HepG2 (cell line): ENCODE data around the gene GPR4. TPM values are rescaled to one million over a fixed set of nuclear protein-coding genes. Genes with fewer than 3 reads are reported as not detected.

Source experiments
- MAZ ChIP-seq, 2 experiments: sonication (generic) in 1 of 2; formaldehyde crosslinking in 1 of 2; IDR thresholded peaks; 2 replicates each; pipeline versions ENCODE4 v1.5.0 to v1.6.1; 2012 to 2020; ENCODE audit warnings: low read depth in 2 of 2, mild to moderate bottlenecking in 2 of 2, borderline replicate concordance in 1 of 2, improper control_type of control experiment in 1 of 2, low read length in 1 of 2, missing genetic modification reagents in 1 of 2, moderate library complexity in 1 of 2
- TRIM24 ChIP-seq: sonication (generic); formaldehyde crosslinking; IDR thresholded peaks from 2 replicates; pipeline ENCODE4 v1.8.0; 2022; ENCODE audit warnings: mild to moderate bottlenecking, missing genetic modification reagents
- ZBTB21 ChIP-seq: sonication (generic); formaldehyde crosslinking; IDR thresholded peaks from 2 replicates; pipeline ENCODE4 v1.4.0; 2020; ENCODE audit warnings: missing genetic modification reagents
- ZC3H13 ChIP-seq: sonication (generic); formaldehyde crosslinking; IDR thresholded peaks from 2 replicates; pipeline ENCODE4 v1.8.1; 2023; ENCODE audit warnings: mild to moderate bottlenecking, missing genetic modification reagents, moderate library complexity
- ZNF782 ChIP-seq: sonication (generic); formaldehyde crosslinking; IDR thresholded peaks from 2 replicates; pipeline ENCODE4 v1.4.0; 2020; ENCODE audit warnings: missing genetic modification reagents, mild to moderate bottlenecking, borderline replicate concordance
- polyA plus RNA-seq, 8 experiments: library from polyadenylated mRNA; depleted of rRNA in 3 of 8; stranded (reverse) in 7 of 8; unstranded in 1 of 8; fragments of >200 nt; fragmentation: Illumina TruSeq in 4 of 8; extraction: Trizol in 4 of 8; gene quantifications; 2 replicates each; pipeline versions ENCODE4 v1.2.1 to v1.2.3, GENCODE V29; 2011 to 2016; ENCODE audit warnings: low read depth in 4 of 8, missing spikeins in 1 of 8, mixed read lengths in 1 of 8; ENCODE audit not compliant: insufficient read depth in 1 of 8
- total RNA-seq, 5 experiments: library from RNA; depleted of rRNA; stranded (reverse); fragments of >200 nt; fragmentation: Illumina TruSeq; extraction: Trizol; gene quantifications; 2 replicates each; pipeline ENCODE4 v1.2.3, GENCODE V29; 2016; ENCODE audit warnings: low read depth in 1 of 5
- TF ChIP-seq, protein P1 (sequence below): sonication (generic); formaldehyde crosslinking; IDR thresholded peaks from 2 replicates; pipeline ENCODE4 v1.9.0; 2021; ENCODE audit warnings: mild to moderate bottlenecking, missing genetic modification reagents
- TF ChIP-seq, protein P2 (sequence below): sonication (generic); formaldehyde crosslinking; IDR thresholded peaks from 2 replicates; pipeline ENCODE4 v1.4.0; 2020; ENCODE audit warnings: missing genetic modification reagents
- TF ChIP-seq, protein P3 (sequence below): sonication (generic); formaldehyde crosslinking; conservative IDR thresholded peaks from 2 replicates; pipeline ENCODE4 v1.8.0; 2022; ENCODE audit warnings: missing genetic modification reagents

Gene GPR4
- total and polyA plus RNA-seq, 2 of the 13 experiments (the other 11 are each of a cell fraction or from before 2014, with no cell fraction given) = 0.15 TPM; not detected in 1

DNA sequence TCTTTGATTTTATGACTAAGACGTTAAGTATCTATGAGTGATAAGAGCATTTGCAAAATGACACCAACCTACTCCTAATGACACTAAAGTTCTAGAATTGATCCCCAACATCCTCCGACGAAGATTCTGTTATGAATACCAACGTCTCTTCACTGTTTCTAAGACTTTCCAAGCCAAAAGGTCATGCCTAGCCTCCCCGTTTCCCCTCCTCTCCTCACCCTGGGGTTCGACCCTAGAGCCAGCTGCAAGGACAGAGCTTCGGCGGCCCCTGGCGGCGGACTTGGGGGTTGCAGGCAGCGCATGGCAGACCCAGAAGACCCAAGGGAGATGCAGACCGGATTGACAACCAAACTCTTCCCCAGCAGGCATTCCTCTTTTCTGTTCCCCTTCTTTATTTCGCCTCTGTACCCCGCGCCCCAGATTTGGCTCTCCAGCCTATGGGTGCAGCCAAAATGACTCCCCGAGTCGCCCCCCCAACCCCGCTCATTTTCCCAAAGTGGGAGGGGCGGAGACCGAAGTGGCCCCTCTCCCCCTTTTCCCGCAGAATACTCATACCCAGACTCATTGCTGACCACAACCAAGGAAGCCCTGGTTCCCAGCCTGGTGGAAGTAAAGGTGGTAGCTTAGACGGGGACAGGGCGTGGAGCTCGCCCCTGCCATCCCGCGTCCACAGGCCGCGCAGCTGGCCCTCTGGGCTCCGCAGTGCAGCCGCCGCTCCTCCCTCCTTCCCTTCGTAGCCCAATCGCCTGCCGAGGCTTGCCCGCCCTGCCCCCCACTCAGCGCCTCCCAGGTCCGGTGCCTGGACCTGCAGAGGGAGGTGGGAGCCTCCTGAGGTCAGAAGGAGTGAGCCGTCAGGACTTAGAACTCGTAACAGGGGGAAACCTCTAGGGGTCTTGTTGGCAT is 41.3 kb upstream of the GPR4 start (continued):
- TF ChIP-seq, protein P1, sequence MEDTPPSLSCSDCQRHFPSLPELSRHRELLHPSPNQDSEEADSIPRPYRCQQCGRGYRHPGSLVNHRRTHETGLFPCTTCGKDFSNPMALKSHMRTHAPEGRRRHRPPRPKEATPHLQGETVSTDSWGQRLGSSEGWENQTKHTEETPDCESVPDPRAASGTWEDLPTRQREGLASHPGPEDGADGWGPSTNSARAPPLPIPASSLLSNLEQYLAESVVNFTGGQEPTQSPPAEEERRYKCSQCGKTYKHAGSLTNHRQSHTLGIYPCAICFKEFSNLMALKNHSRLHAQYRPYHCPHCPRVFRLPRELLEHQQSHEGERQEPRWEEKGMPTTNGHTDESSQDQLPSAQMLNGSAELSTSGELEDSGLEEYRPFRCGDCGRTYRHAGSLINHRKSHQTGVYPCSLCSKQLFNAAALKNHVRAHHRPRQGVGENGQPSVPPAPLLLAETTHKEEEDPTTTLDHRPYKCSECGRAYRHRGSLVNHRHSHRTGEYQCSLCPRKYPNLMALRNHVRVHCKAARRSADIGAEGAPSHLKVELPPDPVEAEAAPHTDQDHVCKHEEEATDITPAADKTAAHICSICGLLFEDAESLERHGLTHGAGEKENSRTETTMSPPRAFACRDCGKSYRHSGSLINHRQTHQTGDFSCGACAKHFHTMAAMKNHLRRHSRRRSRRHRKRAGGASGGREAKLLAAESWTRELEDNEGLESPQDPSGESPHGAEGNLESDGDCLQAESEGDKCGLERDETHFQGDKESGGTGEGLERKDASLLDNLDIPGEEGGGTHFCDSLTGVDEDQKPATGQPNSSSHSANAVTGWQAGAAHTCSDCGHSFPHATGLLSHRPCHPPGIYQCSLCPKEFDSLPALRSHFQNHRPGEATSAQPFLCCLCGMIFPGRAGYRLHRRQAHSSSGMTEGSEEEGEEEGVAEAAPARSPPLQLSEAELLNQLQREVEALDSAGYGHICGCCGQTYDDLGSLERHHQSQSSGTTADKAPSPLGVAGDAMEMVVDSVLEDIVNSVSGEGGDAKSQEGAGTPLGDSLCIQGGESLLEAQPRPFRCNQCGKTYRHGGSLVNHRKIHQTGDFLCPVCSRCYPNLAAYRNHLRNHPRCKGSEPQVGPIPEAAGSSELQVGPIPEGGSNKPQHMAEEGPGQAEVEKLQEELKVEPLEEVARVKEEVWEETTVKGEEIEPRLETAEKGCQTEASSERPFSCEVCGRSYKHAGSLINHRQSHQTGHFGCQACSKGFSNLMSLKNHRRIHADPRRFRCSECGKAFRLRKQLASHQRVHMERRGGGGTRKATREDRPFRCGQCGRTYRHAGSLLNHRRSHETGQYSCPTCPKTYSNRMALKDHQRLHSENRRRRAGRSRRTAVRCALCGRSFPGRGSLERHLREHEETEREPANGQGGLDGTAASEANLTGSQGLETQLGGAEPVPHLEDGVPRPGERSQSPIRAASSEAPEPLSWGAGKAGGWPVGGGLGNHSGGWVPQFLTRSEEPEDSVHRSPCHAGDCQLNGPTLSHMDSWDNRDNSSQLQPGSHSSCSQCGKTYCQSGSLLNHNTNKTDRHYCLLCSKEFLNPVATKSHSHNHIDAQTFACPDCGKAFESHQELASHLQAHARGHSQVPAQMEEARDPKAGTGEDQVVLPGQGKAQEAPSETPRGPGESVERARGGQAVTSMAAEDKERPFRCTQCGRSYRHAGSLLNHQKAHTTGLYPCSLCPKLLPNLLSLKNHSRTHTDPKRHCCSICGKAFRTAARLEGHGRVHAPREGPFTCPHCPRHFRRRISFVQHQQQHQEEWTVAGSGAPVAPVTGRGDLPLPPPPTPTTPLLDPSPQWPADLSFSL (CRISPR knock-in tag) = no peak
- TF ChIP-seq ZBTB21 = no peak
- TF ChIP-seq ZC3H13 (CRISPR knock-in tag) = no peak
- no peak for TF ChIP-seq ZNF782 (CRISPR knock-in tag)
- TF ChIP-seq, protein P2, sequence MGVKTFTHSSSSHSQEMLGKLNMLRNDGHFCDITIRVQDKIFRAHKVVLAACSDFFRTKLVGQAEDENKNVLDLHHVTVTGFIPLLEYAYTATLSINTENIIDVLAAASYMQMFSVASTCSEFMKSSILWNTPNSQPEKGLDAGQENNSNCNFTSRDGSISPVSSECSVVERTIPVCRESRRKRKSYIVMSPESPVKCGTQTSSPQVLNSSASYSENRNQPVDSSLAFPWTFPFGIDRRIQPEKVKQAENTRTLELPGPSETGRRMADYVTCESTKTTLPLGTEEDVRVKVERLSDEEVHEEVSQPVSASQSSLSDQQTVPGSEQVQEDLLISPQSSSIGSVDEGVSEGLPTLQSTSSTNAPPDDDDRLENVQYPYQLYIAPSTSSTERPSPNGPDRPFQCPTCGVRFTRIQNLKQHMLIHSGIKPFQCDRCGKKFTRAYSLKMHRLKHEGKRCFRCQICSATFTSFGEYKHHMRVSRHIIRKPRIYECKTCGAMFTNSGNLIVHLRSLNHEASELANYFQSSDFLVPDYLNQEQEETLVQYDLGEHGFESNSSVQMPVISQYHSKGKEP (CRISPR knock-in tag) = no peak
- TF ChIP-seq, protein P3, sequence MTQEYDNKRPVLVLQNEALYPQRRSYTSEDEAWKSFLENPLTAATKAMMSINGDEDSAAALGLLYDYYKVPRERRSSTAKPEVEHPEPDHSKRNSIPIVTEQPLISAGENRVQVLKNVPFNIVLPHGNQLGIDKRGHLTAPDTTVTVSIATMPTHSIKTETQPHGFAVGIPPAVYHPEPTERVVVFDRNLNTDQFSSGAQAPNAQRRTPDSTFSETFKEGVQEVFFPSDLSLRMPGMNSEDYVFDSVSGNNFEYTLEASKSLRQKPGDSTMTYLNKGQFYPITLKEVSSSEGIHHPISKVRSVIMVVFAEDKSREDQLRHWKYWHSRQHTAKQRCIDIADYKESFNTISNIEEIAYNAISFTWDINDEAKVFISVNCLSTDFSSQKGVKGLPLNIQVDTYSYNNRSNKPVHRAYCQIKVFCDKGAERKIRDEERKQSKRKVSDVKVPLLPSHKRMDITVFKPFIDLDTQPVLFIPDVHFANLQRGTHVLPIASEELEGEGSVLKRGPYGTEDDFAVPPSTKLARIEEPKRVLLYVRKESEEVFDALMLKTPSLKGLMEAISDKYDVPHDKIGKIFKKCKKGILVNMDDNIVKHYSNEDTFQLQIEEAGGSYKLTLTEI (CRISPR knock-in tag) = no peak
- peak; percentile 39; the same call in 1 of the 2 replicates for TF ChIP-seq MAZ (IDR thresholded peaks at IDR 0.05; ENCODE audit: borderline replicate concordance, low read depth, low read length)
- TF ChIP-seq MAZ (CRISPR knock-in tag; IDR thresholded peaks at IDR 0.05; ENCODE audit: low read depth) = peak; percentile 62; the same call in 1 of the 2 replicates
- no peak for TF ChIP-seq TRIM24
